A549 (cell line): ENCODE results near the gene ATP1A4. TPM values are rescaled to one million over a fixed set of nuclear protein-coding genes. Genes with fewer than 3 reads are reported as not detected.

Experiments
- ATAC-seq, 2 experiments: fragments of 200-7000 bp in 1 of 2; fragments of >200 bp in 1 of 2; cut with Nextera tagmentation in 1 of 2; cut with Tn5 transposase in 1 of 2; 3 replicates each; pipeline versions ENCODE4 v1.8.0 to v1.9.1; 2018 to 2020; ENCODE audit warnings: mild to moderate bottlenecking in 1 of 2, moderate library complexity in 1 of 2
- CTCF ChIA-PET: fragments of 300-600 bp; sonication (Branson Sonifier 250); formaldehyde crosslinking; extraction: SDS; loops from one replicate; lab custom pipeline; 2021; ENCODE audit warnings: antibody characterized with exemption, inconsistent platforms; lab: Yijun Ruan, JAX
- POLR2A ChIA-PET: fragments of 350-600 bp; formaldehyde crosslinking; extraction: SDS; loops from one replicate; lab custom pipeline; 2021; ENCODE audit warnings: antibody characterized with exemption, inconsistent platforms; lab: Yijun Ruan, JAX
- DNase-seq, 2 experiments: peaks; one replicate each; pipeline versions ENCODE4 v3.0.0 to v3.0.0-alpha.2; 2011 to 2016; ENCODE audit warnings: low read depth in 1 of 2, low spot score in 1 of 2
- FAIRE-seq: peaks from 2 replicates; lab custom pipeline; 2011; peaks lifted over from hg19 to GRCh38; lab: Jason Lieb, UNC
- H3K27ac ChIP-seq, 2 experiments: fragments of >200 bp; sonication (Bioruptor Twin); formaldehyde crosslinking; 3 replicates each; pipeline ENCODE4 v1.5.1; 2016 to 2017
- H3K4me1 ChIP-seq: fragments of >200 bp; sonication (Bioruptor Twin); formaldehyde crosslinking; 3 replicates; pipeline ENCODE4 v1.6.1; 2016
- H3K4me2 ChIP-seq: fragments of >200 bp; sonication (Bioruptor Twin); formaldehyde crosslinking; 3 replicates; pipeline ENCODE4 v1.6.1; 2016
- H3K4me3 ChIP-seq: fragments of >200 bp; sonication (Bioruptor Twin); formaldehyde crosslinking; 3 replicates; pipeline ENCODE4 v1.5.1; 2016
- H3K9me3 ChIP-seq: fragments of >200 bp; sonication (Bioruptor Twin); formaldehyde crosslinking; 3 replicates; pipeline ENCODE4 v1.6.1; 2016
- ATOH8 ChIP-seq: fragments of 250-450 bp; sonication (Bioruptor Pico); IDR thresholded peaks from 2 replicates; pipeline ENCODE4 v1.5.0; 2020; ENCODE audit warnings: low read depth, mild to moderate bottlenecking, moderate library complexity
- BCL3 ChIP-seq: fragments of >200 bp; sonication (Bioruptor Twin); formaldehyde crosslinking; IDR thresholded peaks from 3 replicates; pipeline ENCODE4 v1.6.1; 2016
- CBX2 ChIP-seq: fragments of 200-600 bp; sonication (generic); IDR thresholded peaks from 2 replicates; pipeline ENCODE4 v1.6.1; 2016; ENCODE audit warnings: low read depth, mild to moderate bottlenecking, borderline replicate concordance
- CBX8 ChIP-seq: fragments of 200-600 bp; sonication (generic); IDR thresholded peaks from 2 replicates; pipeline ENCODE4 v1.6.1; 2016
- CEBPB ChIP-seq, 2 experiments: fragments of >200 bp in 1 of 2; sonication (Bioruptor Twin) in 1 of 2; formaldehyde crosslinking in 1 of 2; IDR thresholded peaks; 2 replicates each; pipeline ENCODE4 v1.6.1; 2012 to 2016
- CHD2 ChIP-seq: fragments of 150-350 bp; IDR thresholded peaks from 2 replicates; pipeline ENCODE4 v1.6.1; 2014; ENCODE audit warnings: low read length; ENCODE audit not compliant: partially characterized antibody
- EHF ChIP-seq: fragments of 250-450 bp; sonication (Bioruptor Pico); IDR thresholded peaks from 2 replicates; pipeline ENCODE4 v1.5.0; 2020; ENCODE audit warnings: mild to moderate bottlenecking
- EP300 ChIP-seq, 2 experiments: fragments of >200 bp; sonication (Bioruptor Twin); formaldehyde crosslinking; IDR thresholded peaks; 2 replicates in 1 of 2; 3 replicates in 1 of 2; pipeline ENCODE4 v1.6.1; 2016 to 2017
- ESRRA ChIP-seq: fragments of 150-350 bp; IDR thresholded peaks from 2 replicates; pipeline ENCODE4 v1.6.1; 2014; ENCODE audit warnings: mild to moderate bottlenecking, low read length, borderline replicate concordance
- FOSB ChIP-seq: fragments of 250-450 bp; sonication (Bioruptor Pico); IDR thresholded peaks from 2 replicates; pipeline ENCODE4 v1.5.0; 2020; ENCODE audit warnings: mild to moderate bottlenecking, moderate library complexity
- HEYL ChIP-seq: fragments of 250-450 bp; sonication (Bioruptor Pico); IDR thresholded peaks from 2 replicates; pipeline ENCODE4 v1.8.0; 2021; ENCODE audit warnings: mild to moderate bottlenecking, moderate library complexity
- HOXA7 ChIP-seq: fragments of 250-450 bp; sonication (Bioruptor Pico); IDR thresholded peaks from 2 replicates; pipeline ENCODE4 v1.5.0; 2020; ENCODE audit warnings: mild to moderate bottlenecking, moderate library complexity
- HOXB13 ChIP-seq: fragments of 250-450 bp; sonication (Bioruptor Pico); IDR thresholded peaks from 2 replicates; pipeline ENCODE4 v1.5.0; 2020; ENCODE audit warnings: low read depth, mild to moderate bottlenecking, moderate library complexity
- HOXB5 ChIP-seq: fragments of 250-450 bp; sonication (Bioruptor Pico); IDR thresholded peaks from 2 replicates; pipeline ENCODE4 v1.5.0; 2020; ENCODE audit warnings: mild to moderate bottlenecking, moderate library complexity
- JUN ChIP-seq, 2 experiments: fragments of >200 bp; sonication (Bioruptor Twin); formaldehyde crosslinking; IDR thresholded peaks; 2 replicates in 1 of 2; 3 replicates in 1 of 2; pipeline ENCODE4 v1.6.1; 2016 to 2017
- KDM5A ChIP-seq: fragments of 200-600 bp; sonication (generic); IDR thresholded peaks from 2 replicates; pipeline ENCODE4 v1.6.1; 2016; ENCODE audit warnings: antibody characterized with exemption, mild to moderate bottlenecking
- MAFK ChIP-seq: fragments of 450-650 bp; IDR thresholded peaks from 2 replicates; pipeline ENCODE4 v1.6.1; 2014; ENCODE audit not compliant: partially characterized antibody
- MYC ChIP-seq: IDR thresholded peaks from 2 replicates; pipeline ENCODE4 v1.6.1; 2012; ENCODE audit warnings: mild to moderate bottlenecking, inconsistent platforms, low read length, improper control_type of control experiment, borderline replicate concordance
- NPAS2 ChIP-seq: fragments of 250-450 bp; sonication (Bioruptor Pico); IDR thresholded peaks from 2 replicates; pipeline ENCODE4 v1.8.0; 2022; ENCODE audit warnings: mild to moderate bottlenecking, moderate library complexity, borderline replicate concordance
- POLR2AphosphoS2 ChIP-seq: conservative IDR thresholded peaks from 2 replicates; pipeline ENCODE4 v1.6.1; 2012; ENCODE audit warnings: low read length, improper control_type of control experiment, inconsistent platforms
- RFX5 ChIP-seq: fragments of 450-650 bp; IDR thresholded peaks from 2 replicates; pipeline ENCODE4 v1.7.1; 2014; ENCODE audit warnings: antibody characterized with exemption, mild to moderate bottlenecking, moderate library complexity
- SMC3 ChIP-seq: fragments of >200 bp; sonication (Bioruptor Twin); formaldehyde crosslinking; IDR thresholded peaks from 3 replicates; pipeline ENCODE4 v1.6.1; 2018; ENCODE audit warnings: inconsistent platforms
- TFCP2L1 ChIP-seq: fragments of 250-450 bp; sonication (Bioruptor Pico); IDR thresholded peaks from 2 replicates; pipeline ENCODE4 v1.5.0; 2021; ENCODE audit warnings: mild to moderate bottlenecking
- ZSCAN20 ChIP-seq: fragments of 250-450 bp; sonication (Bioruptor Pico); IDR thresholded peaks from 2 replicates; pipeline ENCODE4 v1.8.0; 2022; ENCODE audit warnings: mild to moderate bottlenecking, moderate library complexity
- WGBS: methylation state at CpG from one replicate; pipeline ENCODE4 v1.1.6; 2017; ENCODE audit errors: missing lambda C conversion rate; 5-methylcytosine and 5-hydroxymethylcytosine counted together
- polyA plus RNA-seq, 4 experiments: library from polyadenylated mRNA; depleted of rRNA in 3 of 4; stranded (reverse); fragments of >200 nt; fragmentation: RNase III in 1 of 4; extraction: RNeasy Plus Mini Kit Qiagen cat#74134 plus additional on column Dnase treatment in 1 of 4; gene quantifications; 2 replicates in 3 of 4; 3 replicates in 1 of 4; pipeline ENCODE4 v1.2.3, GENCODE V29; 2011 to 2017
- TF ChIP-seq, protein P1 (sequence below): fragments of >200 bp; sonication (Bioruptor Twin); formaldehyde crosslinking; IDR thresholded peaks from 3 replicates; pipeline ENCODE4 v1.5.1; 2016
- TF ChIP-seq, protein P2 (sequence below): fragments of 250-450 bp; sonication (Bioruptor Pico); IDR thresholded peaks from 2 replicates; pipeline ENCODE4 v1.5.0; 2021; ENCODE audit warnings: mild to moderate bottlenecking, moderate library complexity, borderline replicate concordance
- TF ChIP-seq, protein P3 (sequence below): IDR thresholded peaks from 2 replicates; pipeline ENCODE4 v1.6.1; 2012; ENCODE audit warnings: low read depth, borderline replicate concordance

The ATP1A4 gene
- polyA plus RNA-seq, 2 of the 4 experiments (the other 2 are of a cell fraction): not detected

DNA sequence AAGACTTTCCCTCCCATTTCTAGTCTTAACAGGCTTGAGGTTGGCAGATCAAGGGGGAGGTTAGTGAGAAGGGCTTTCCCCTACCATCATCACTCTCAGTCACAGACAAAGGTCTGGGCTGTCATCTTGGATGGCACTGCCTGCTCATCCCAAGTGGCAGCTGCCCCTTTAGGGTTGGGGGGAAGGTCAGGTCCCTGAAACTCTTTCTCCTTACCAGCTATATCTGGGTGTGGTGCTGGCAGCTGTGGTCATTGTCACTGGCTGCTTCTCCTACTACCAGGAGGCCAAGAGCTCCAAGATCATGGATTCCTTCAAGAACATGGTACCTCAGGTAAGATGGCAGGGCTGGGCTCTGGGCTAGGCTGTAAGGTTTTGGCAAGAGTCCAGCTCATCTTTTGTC lies 27.7 kb upstream of the ATP1A4 start:
- no peak for FAIRE-seq
- peak overlapping the region; percentile 85 to 93 for H3K27ac ChIP-seq
- POLR2A ChIA-PET: no interaction called here

GRCh38 chr1:160124705-160125478 lies 26.5 kb upstream of the ATP1A4 start:
- Histone ChIP-seq H3K4me3 (no peak overlapping the region), H3K9me3 (no peaks in the 10 kb centered on the region), H3K4me2 (peak overlapping the region; percentile 64), H3K27ac (peak overlapping the region; percentile 85 to 93), H3K4me1 (peaks cover 54% of the 10 kb centered on the region)
- peak; percentile 90 to 94 for DNase-seq
- ChIA-PET CTCF (interaction anchor here (0.6 to 23.7 kb wide), 14 partner anchors 15 to 252 kb away, joined by 3 to 222 read pairs (median 3); partner anchors contain the start of gene PEA15), POLR2A (no interaction called here)
- FAIRE-seq: peak; percentile 36
- 20% methylated on average over 8 of the region's 8 CpGs for WGBS
- ATAC-seq: peak; percentile 82 to 86
- TF ChIP-seq POLR2AphosphoS2 (no peak), RFX5 (no peak), MYC (no peak), NPAS2 (CRISPR knock-in tag) (no peak), ESRRA (peak; percentile 33; the same call in 1 of the 2 replicates), HOXA7 (CRISPR knock-in tag) (no peak), EP300 (IDR thresholded peaks at IDR 0.05) (peak; percentile 82 to 89; a peak in 3 of 5 replicates), JUN (IDR thresholded peaks at IDR 0.05) (peak; percentile 89 to 92), EHF (CRISPR knock-in tag) (no peak), CBX2 (no peak), SMC3 (peak; percentile 46; the same call in 2 of the 3 replicates), TFCP2L1 (CRISPR knock-in tag) (no peak)
- TF ChIP-seq, protein P1, sequence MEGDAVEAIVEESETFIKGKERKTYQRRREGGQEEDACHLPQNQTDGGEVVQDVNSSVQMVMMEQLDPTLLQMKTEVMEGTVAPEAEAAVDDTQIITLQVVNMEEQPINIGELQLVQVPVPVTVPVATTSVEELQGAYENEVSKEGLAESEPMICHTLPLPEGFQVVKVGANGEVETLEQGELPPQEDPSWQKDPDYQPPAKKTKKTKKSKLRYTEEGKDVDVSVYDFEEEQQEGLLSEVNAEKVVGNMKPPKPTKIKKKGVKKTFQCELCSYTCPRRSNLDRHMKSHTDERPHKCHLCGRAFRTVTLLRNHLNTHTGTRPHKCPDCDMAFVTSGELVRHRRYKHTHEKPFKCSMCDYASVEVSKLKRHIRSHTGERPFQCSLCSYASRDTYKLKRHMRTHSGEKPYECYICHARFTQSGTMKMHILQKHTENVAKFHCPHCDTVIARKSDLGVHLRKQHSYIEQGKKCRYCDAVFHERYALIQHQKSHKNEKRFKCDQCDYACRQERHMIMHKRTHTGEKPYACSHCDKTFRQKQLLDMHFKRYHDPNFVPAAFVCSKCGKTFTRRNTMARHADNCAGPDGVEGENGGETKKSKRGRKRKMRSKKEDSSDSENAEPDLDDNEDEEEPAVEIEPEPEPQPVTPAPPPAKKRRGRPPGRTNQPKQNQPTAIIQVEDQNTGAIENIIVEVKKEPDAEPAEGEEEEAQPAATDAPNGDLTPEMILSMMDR: peak; percentile 40

More for the DNA sequence above, 27.7 kb upstream of the ATP1A4 start:
- Histone ChIP-seq H3K4me3 (no peak overlapping the region), H3K9me3 (no peaks in the 10 kb centered on the region), H3K4me2 (peak overlapping the region; percentile 64), H3K4me1 (peaks cover 46% of the 10 kb centered on the region)
- ATAC-seq: no peak
- DNase-seq: no peak
- TF ChIP-seq HOXB5 (no peak), HEYL (no peak), CHD2 (no peak), MAFK (no peak), ZSCAN20 (no peak), ATOH8 (CRISPR knock-in tag) (no peak), FOSB (CRISPR knock-in tag) (no peak), CEBPB (IDR thresholded peaks at IDR 0.05) (no peak), CBX8 (no peak), BCL3 (no peak), RFX5 (no peak), KDM5A (no peak), POLR2AphosphoS2 (no peak), TFCP2L1 (CRISPR knock-in tag) (no peak), HOXB13 (CRISPR knock-in tag) (no peak)
- TF ChIP-seq, protein P2, sequence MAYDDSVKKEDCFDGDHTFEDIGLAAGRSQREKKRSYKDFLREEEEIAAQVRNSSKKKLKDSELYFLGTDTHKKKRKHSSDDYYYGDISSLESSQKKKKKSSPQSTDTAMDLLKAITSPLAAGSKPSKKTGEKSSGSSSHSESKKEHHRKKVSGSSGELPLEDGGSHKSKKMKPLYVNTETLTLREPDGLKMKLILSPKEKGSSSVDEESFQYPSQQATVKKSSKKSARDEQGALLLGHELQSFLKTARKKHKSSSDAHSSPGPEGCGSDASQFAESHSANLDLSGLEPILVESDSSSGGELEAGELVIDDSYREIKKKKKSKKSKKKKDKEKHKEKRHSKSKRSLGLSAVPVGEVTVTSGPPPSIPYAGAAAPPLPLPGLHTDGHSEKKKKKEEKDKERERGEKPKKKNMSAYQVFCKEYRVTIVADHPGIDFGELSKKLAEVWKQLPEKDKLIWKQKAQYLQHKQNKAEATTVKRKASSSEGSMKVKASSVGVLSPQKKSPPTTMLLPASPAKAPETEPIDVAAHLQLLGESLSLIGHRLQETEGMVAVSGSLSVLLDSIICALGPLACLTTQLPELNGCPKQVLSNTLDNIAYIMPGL (CRISPR knock-in tag): no peak
- TF ChIP-seq, protein P3, sequence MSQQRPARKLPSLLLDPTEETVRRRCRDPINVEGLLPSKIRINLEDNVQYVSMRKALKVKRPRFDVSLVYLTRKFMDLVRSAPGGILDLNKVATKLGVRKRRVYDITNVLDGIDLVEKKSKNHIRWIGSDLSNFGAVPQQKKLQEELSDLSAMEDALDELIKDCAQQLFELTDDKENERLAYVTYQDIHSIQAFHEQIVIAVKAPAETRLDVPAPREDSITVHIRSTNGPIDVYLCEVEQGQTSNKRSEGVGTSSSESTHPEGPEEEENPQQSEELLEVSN: no peak
- TF ChIP-seq, protein P1: no peak
- CTCF ChIA-PET: interaction anchor here (0.7 to 23.7 kb wide), 9 partner anchors 10 to 253 kb away, joined by 3 to 222 read pairs (median 5); partner anchors contain the start of gene PEA15
